Fibroblast of the aortic adventitia (primary cell): ENCODE measurements around the gene DDX20. TPM values are rescaled to one million over a fixed set of nuclear protein-coding genes. Genes with fewer than 3 reads are reported as not detected.

Source experiments
- DNase-seq: peaks from one replicate; pipeline ENCODE4 v3.0.0-alpha.2; 2010; ENCODE audit warnings: low read depth
- H3K4me3 ChIP-seq: 2 replicates; pipeline ENCODE4 v1.5.1; 2011; ENCODE audit warnings: low read depth, mild to moderate bottlenecking, control low read depth, low read length, moderate library complexity
- total RNA-seq: library from RNA; depleted of rRNA; stranded (reverse); fragments of >200 nt; gene quantifications from 2 replicates; pipeline ENCODE4 v1.2.3, GENCODE V29; 2012; ENCODE audit warnings: low replicate concordance
- TF ChIP-seq, protein P1 (sequence below): IDR thresholded peaks from 2 replicates; pipeline ENCODE4 v1.5.1; 2011; ENCODE audit warnings: mild to moderate bottlenecking, low read length, control low read depth, inconsistent platforms; ENCODE audit not compliant: insufficient read depth

DDX20 gene
- total RNA-seq, 1 donor = 17.1 TPM

DNA sequence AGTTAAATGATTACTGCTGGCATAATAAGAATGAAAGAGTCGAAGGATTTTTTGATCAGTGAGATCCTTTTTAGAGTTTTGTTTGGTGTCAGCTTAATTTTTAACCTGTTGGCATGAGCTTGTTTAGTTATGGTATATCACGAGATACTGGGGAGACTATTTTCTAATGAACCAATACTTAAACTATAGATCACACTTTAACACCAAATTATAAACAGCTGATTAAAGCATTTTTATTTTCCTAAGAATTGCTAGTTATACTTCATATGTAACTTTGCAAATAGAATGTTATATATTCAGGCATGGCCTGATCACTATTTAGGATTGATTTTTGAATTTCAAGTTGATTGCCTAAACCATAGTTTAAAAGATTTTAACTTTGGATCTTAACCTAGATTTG, 6.0 kb downstream of the DDX20 start:
- DNase-seq = no peak
- no peak overlapping the region for H3K4me3 ChIP-seq
- TF ChIP-seq, protein P1, sequence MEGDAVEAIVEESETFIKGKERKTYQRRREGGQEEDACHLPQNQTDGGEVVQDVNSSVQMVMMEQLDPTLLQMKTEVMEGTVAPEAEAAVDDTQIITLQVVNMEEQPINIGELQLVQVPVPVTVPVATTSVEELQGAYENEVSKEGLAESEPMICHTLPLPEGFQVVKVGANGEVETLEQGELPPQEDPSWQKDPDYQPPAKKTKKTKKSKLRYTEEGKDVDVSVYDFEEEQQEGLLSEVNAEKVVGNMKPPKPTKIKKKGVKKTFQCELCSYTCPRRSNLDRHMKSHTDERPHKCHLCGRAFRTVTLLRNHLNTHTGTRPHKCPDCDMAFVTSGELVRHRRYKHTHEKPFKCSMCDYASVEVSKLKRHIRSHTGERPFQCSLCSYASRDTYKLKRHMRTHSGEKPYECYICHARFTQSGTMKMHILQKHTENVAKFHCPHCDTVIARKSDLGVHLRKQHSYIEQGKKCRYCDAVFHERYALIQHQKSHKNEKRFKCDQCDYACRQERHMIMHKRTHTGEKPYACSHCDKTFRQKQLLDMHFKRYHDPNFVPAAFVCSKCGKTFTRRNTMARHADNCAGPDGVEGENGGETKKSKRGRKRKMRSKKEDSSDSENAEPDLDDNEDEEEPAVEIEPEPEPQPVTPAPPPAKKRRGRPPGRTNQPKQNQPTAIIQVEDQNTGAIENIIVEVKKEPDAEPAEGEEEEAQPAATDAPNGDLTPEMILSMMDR = no peak

DNA sequence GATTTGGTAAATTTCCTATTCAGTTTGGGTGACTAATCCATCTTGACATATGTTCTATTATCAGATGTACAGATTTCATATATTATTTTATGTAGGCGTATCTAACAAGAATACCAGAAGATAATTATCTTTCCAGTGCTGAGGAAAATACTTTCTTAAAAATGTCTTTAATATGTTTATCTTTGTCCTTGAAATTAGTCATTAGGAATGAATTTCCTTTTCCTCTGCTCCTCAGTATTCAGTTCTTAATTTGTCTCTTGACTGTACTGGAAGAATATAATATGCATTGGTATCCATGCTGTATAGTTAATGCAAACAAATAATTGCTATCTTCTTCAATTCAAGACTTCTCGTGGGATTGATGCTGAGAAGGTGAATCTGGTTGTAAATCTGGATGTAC, 6.6 kb downstream of the DDX20 start:
- no peak for DNase-seq
- TF ChIP-seq, protein P1 = no peak
- H3K4me3 ChIP-seq = no peak overlapping the region

DNA sequence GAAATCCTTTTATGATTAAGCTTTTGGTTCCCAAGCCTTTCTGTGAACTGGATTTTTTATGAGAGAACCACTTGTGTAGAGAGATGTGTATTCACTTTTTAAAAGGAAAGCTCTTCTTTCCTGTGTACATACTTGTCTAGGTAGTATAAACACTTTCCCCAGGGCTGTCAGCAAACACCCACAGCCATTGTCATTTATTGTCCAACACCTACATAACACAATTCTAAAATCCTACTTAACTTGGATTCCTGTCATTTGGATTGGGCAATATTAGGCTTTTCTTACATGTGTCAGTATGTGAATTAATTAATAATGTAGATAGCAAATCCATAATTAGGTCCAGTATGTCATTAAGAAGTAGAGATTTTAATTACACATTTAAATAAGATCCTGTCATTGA, 12.3 kb downstream of the DDX20 start:
- TF ChIP-seq, protein P1 = no peak
- DNase-seq = no peak
- H3K4me3 ChIP-seq = no peak overlapping the region

DNA sequence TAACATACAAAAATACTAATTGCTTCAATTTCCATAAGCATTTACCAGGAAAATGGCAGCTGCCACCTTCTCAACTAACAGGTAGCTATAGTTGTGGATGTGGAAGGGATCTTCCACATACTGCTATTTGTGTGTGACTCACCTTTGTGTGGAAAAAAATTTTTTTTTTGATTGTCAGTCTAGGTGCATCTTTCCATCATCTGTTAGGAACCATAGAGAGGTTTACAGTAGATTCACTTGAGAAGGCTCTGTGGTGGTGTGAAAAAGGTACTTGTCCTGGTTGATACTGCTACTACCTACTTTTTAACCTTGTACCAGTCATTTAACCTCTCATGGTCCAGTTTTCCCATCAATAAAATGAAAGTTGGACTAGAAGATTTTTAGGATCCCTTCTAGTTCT, 12.9 kb downstream of the DDX20 start:
- DNase-seq = no peak
- TF ChIP-seq, protein P1 = no peak
- no peak overlapping the region for H3K4me3 ChIP-seq

DNA sequence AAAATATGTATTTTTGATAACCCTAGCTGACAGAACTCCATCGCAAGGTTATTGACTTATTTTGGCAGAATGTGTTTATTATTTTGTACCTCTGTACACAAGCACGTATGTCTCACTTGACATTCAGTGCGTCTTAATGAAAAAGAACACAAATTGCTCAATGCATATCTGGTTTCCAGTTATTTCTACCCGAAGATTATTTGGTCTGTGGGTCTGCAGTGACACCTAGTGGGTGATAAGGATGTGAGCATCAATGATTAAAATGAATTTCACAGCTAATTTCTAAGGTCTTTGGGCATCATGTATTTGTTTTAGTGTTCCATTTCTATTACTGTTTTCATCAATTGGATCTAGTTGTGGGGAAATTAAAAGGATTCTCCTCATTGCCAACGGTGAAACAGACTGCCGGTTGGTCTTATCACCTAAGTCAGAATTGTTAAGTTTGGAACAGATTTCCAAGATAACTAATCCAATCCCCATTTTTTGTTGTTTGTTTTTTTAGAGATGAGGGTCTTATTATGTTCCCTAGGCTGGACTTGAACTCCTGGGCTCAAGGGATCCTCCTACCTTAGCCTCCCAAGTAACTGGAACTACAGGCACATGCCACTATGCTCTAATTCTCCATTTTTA, 13.9 kb downstream of the DDX20 start:
- peak; percentile 84 for DNase-seq
- TF ChIP-seq, protein P1 = peak; percentile 79
- no peak overlapping the region for H3K4me3 ChIP-seq

DNA sequence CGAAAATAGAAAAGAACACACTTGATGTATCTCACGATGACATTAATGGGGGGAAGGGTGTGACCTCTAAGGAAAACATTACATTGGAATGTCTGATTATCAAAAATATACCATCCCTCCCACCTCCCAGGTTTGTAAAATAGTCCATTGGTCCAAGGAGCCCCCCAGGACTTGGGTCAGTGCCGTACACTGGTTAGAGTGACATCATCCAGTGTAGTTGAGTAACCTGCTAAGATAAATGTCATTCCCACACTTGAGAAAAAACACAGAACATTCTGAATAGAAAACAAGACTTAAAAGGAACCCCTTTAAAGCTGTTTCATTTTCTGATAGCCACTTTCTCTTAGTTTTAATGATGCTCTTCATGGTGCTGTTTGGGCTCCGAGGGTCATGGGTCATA, 15.2 kb downstream of the DDX20 start:
- H3K4me3 ChIP-seq = no peak overlapping the region
- TF ChIP-seq, protein P1 = no peak
- DNase-seq = no peak

DNA sequence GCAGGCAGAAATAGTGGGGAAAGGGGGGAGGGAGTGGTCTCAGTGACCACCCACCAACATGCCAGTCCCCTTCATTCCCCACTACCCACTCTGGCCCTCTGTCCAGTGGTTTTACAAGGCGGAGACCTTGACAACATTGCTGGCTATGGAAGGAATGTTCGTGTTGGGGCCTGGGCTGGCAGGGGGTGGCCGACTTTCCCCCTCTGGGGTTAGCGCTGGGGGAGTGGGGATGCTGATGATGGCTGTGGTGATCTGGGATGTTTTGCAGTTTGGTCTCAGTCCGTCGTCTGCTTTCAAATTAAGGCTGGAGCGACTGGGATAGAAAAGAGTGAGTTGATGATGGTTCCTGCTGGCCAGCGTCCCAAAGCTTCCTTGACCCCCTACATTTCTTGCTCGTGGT, 20.3 kb downstream of the DDX20 start:
- TF ChIP-seq, protein P1 = no peak
- H3K4me3 ChIP-seq = no peak overlapping the region
- no peak for DNase-seq
